Uterus (tissue), 4 donors: ENCODE measurements around the gene ENOPH1. TPM values are rescaled to one million over a fixed set of nuclear protein-coding genes. Genes with fewer than 3 reads are reported as not detected.

Experiments
- DNase-seq, 2 donors: peaks; one replicate each; pipeline ENCODE4 v3.0.0-alpha.2; 2019 to 2020
- H3K27ac ChIP-seq, 2 donors: fragments of 200-600 bp; sonication (generic); 1 replicate in 1 of 2; 2 replicates in 1 of 2; pipeline ENCODE4 v1.5.1; 2016 to 2018
- H3K27me3 ChIP-seq, 2 donors: fragments of 200-600 bp; sonication (generic); one replicate each; pipeline ENCODE4 v1.5.1; 2018 to 2019; ENCODE audit warnings: control low read depth in 1 of 2
- H3K36me3 ChIP-seq, 2 donors: fragments of 200-600 bp; sonication (generic); one replicate each; pipeline ENCODE4 v1.5.1; 2019; ENCODE audit warnings: control low read depth in 1 of 2
- H3K4me1 ChIP-seq, 2 donors: fragments of 200-600 bp; sonication (generic); one replicate each; pipeline ENCODE4 v1.5.1; 2018 to 2019; ENCODE audit warnings: control low read depth in 1 of 2
- H3K4me3 ChIP-seq, 2 donors: fragments of 200-600 bp; sonication (generic); 1 replicate in 1 of 2; 2 replicates in 1 of 2; pipeline ENCODE4 v1.5.1; 2018 to 2019; ENCODE audit warnings: mild to moderate bottlenecking in 1 of 2
- H3K9me3 ChIP-seq, 2 donors: fragments of 200-600 bp; sonication (generic); one replicate each; pipeline ENCODE4 v1.5.1; 2019; ENCODE audit warnings: control low read depth in 1 of 2
- CTCF ChIP-seq, 4 experiments: fragments of 200-600 bp in 2 of 4; fragments of 450-650 bp in 2 of 4; sonication (generic) in 2 of 4; IDR thresholded peaks; one replicate each; pipeline ENCODE4 v1.5.1; 2016 to 2019; ENCODE audit warnings: antibody characterized with exemption in 4 of 4, mild to moderate bottlenecking in 2 of 4, moderate library complexity in 1 of 4
- POLR2A ChIP-seq, 2 donors: fragments of 450-650 bp; IDR thresholded peaks; one replicate each; pipeline ENCODE4 v1.6.1; 2016; ENCODE audit warnings: antibody characterized with exemption in 2 of 2, mild to moderate bottlenecking in 1 of 2, moderate library complexity in 1 of 2
- intact Hi-C: fragments of 100-400 bp; cut with DNase I; formaldehyde crosslinking; loops from one replicate; pipeline ENCODE4 v1.15.1; 2023; ENCODE audit warnings: low total_unique reads
- total RNA-seq, 4 donors: library from RNA; depleted of rRNA in 3 of 4; stranded (reverse); fragments of >200 nt in 3 of 4; gene quantifications; one replicate each; pipeline versions ENCODE4 v1.1.0 to v1.2.4, GENCODE V29; 2014 to 2023
- donor health status: DM: yes; HTN: yes; CAD: no.

The ENOPH1 gene
- total RNA-seq, 4 donors from 2014 or later = 20.5 to 40.2 (median 28.3) TPM

- TF ChIP-seq POLR2A (IDR thresholded peaks at IDR 0.05) (no peak), CTCF (IDR thresholded peaks at IDR 0.05) (no peak)
- no peaks in the 10 kb centered on the region for H3K9me3 ChIP-seq
- no peaks in the 10 kb centered on the region for H3K4me1 ChIP-seq
- no peaks in the 10 kb centered on the region for H3K27me3 ChIP-seq
- no peak overlapping the region for H3K4me3 ChIP-seq
- H3K36me3 ChIP-seq = no peaks in the 10 kb centered on the region
- intact Hi-C loops = no loop called here
- DNase-seq = no peak
- no peak overlapping the region for H3K27ac ChIP-seq
These were observed 59.6 kb downstream of the ENOPH1 start for GRCh38 chr4:82489987-82490386.

GRCh38 chr4:82491251-82491960 is 61.0 kb downstream of the ENOPH1 start:
- no peaks in the 10 kb centered on the region for H3K36me3 ChIP-seq
- DNase-seq = no peak
- no peaks in the 10 kb centered on the region for H3K9me3 ChIP-seq
- H3K27ac ChIP-seq = no peak overlapping the region
- no peaks in the 10 kb centered on the region for H3K27me3 ChIP-seq
- H3K4me1 ChIP-seq = no peaks in the 10 kb centered on the region
- no peak overlapping the region for H3K4me3 ChIP-seq
- intact Hi-C loops = no loop called here
- TF ChIP-seq CTCF (IDR thresholded peaks at IDR 0.05) (no peak), POLR2A (IDR thresholded peaks at IDR 0.05) (no peak)

- Histone ChIP-seq H3K4me3 (no peak overlapping the region), H3K4me1 (no peaks in the 10 kb centered on the region), H3K27me3 (no peaks in the 10 kb centered on the region), H3K36me3 (no peaks in the 10 kb centered on the region), H3K27ac (no peak overlapping the region), H3K9me3 (no peaks in the 10 kb centered on the region)
- DNase-seq = no peak
- intact Hi-C loops = no loop called here
- TF ChIP-seq POLR2A (IDR thresholded peaks at IDR 0.05) (no peak), CTCF (IDR thresholded peaks at IDR 0.05) (no peak)
These were observed 63.5 kb downstream of the ENOPH1 start for GRCh38 chr4:82493721-82494425.

- H3K27ac ChIP-seq = no peak overlapping the region
- intact Hi-C loops = no loop called here
- DNase-seq = no peak
- H3K36me3 ChIP-seq = no peaks in the 10 kb centered on the region
- H3K4me3 ChIP-seq = no peak overlapping the region
- H3K27me3 ChIP-seq = no peaks in the 10 kb centered on the region
- no peaks in the 10 kb centered on the region for H3K9me3 ChIP-seq
- TF ChIP-seq CTCF (IDR thresholded peaks at IDR 0.05) (no peak), POLR2A (IDR thresholded peaks at IDR 0.05) (no peak)
- H3K4me1 ChIP-seq = no peaks in the 10 kb centered on the region
These were observed 65.3 kb downstream of the ENOPH1 start for GRCh38 chr4:82495666-82496065.

GRCh38 chr4:82496349-82496748 is 66.0 kb downstream of the ENOPH1 start:
- intact Hi-C loops = no loop called here
- Histone ChIP-seq H3K4me3 (no peak overlapping the region), H3K4me1 (no peaks in the 10 kb centered on the region), H3K36me3 (no peaks in the 10 kb centered on the region), H3K27me3 (no peaks in the 10 kb centered on the region), H3K27ac (no peak overlapping the region), H3K9me3 (no peaks in the 10 kb centered on the region)
- TF ChIP-seq CTCF (IDR thresholded peaks at IDR 0.05) = no peak
- no peak for TF ChIP-seq POLR2A (IDR thresholded peaks at IDR 0.05)
- no peak for DNase-seq
